SJSA1 (cell line): ENCODE data around the gene PI4K2A. TPM values are rescaled to one million over a fixed set of nuclear protein-coding genes. Genes with fewer than 3 reads are reported as not detected.

Experiments
- DNase-seq, 2 experiments: peaks; one replicate each; pipeline ENCODE4 v3.0.0-alpha.2; 2015 to 2020; ENCODE audit warnings: low spot score in 2 of 2, low read depth in 1 of 2
- H3K27ac ChIP-seq: fragments of 250-450 bp; sonication (Bioruptor Pico); 2 replicates; pipeline ENCODE4 v1.5.1; 2020; ENCODE audit warnings: mild to moderate bottlenecking, moderate library complexity
- H3K27me3 ChIP-seq: fragments of 250-450 bp; sonication (Bioruptor Pico); replicated peaks from 2 replicates; pipeline ENCODE4 v1.5.1; 2020; ENCODE audit warnings: mild to moderate bottlenecking, moderate library complexity
- H3K36me3 ChIP-seq: fragments of 250-450 bp; sonication (Bioruptor Pico); 2 replicates; pipeline ENCODE4 v1.5.1; 2020; ENCODE audit warnings: mild to moderate bottlenecking
- H3K4me1 ChIP-seq: fragments of 250-450 bp; sonication (Bioruptor Pico); replicated peaks from 2 replicates; pipeline ENCODE4 v1.6.1; 2021; ENCODE audit warnings: mild to moderate bottlenecking
- H3K4me3 ChIP-seq: fragments of 250-450 bp; sonication (Bioruptor Pico); 2 replicates; pipeline ENCODE4 v1.5.1; 2020; ENCODE audit warnings: mild to moderate bottlenecking
- H3K9me3 ChIP-seq: fragments of 250-450 bp; sonication (Bioruptor Pico); replicated peaks from 2 replicates; pipeline ENCODE4 v1.5.1; 2020; ENCODE audit warnings: mild to moderate bottlenecking
- total RNA-seq: library from RNA; depleted of rRNA; stranded (reverse); fragments of >200 nt; shearing (Covaris generic); gene quantifications from 2 replicates; pipeline ENCODE4 v1.2.3, GENCODE V29; 2014; rRNA removed

The PI4K2A gene
- total RNA-seq, 1 experiment from 2014 or later = 19.6 TPM

GRCh38 chr10:97724341-97724941 is 84.0 kb downstream of the PI4K2A start:
- Histone ChIP-seq H3K4me1 (no peaks in the 10 kb centered on the region), H3K27ac (no peak overlapping the region), H3K4me3 (no peak overlapping the region), H3K27me3 (no peaks in the 10 kb centered on the region), H3K36me3 (no peaks in the 10 kb centered on the region; the same call in 1 of the 2 replicates), H3K9me3 (no peaks in the 10 kb centered on the region)
- no peak for DNase-seq

Other genes starting within 250 kb of the PI4K2A start
- gene RRP12, start 239.3 kb upstream of the PI4K2A start, total RNA-seq = 25.1 and 26.4 TPM in 2 replicates
- gene PGAM1, start 214.5 kb upstream of the PI4K2A start, total RNA-seq = 475 and 591 TPM in 2 replicates
- gene EXOSC1, start 194.7 kb upstream of the PI4K2A start, total RNA-seq = 59.1 and 60.1 TPM in 2 replicates
- gene ZDHHC16, start 194.5 kb upstream of the PI4K2A start, total RNA-seq = 50.1 and 57.7 TPM in 2 replicates
- gene MMS19, start 142.2 kb upstream of the PI4K2A start, total RNA-seq = 60.5 and 71.3 TPM in 2 replicates
- 14.8 and 15.8 TPM in 2 replicates for gene UBTD1, start 141.7 kb upstream of the PI4K2A start, total RNA-seq
- 0.22 TPM in 1 of 2 replicates, not detected in the other for gene ANKRD2, start 67.9 kb upstream of the PI4K2A start, total RNA-seq
- 0.21 TPM in 1 of 2 replicates, not detected in the other for gene HOGA1, start 56.3 kb upstream of the PI4K2A start, total RNA-seq
- not detected in 2 replicates for gene C10orf62, start 51.0 kb upstream of the PI4K2A start, total RNA-seq
- gene MORN4, start 7.2 kb upstream of the PI4K2A start, total RNA-seq = 4.4 and 6.8 TPM in 2 replicates
- 4.3 and 8.6 TPM in 2 replicates for gene AVPI1, start 46.6 kb downstream of the PI4K2A start, total RNA-seq
- gene MARVELD1, start 73.1 kb downstream of the PI4K2A start, total RNA-seq = 30.7 and 36.5 TPM in 2 replicates
- gene ZFYVE27, start 96.5 kb downstream of the PI4K2A start, total RNA-seq = 20.8 and 20.9 TPM in 2 replicates
- not detected in 2 replicates for gene SFRP5, start 131.3 kb downstream of the PI4K2A start, total RNA-seq
- gene GOLGA7B, start 209.2 kb downstream of the PI4K2A start, total RNA-seq = 0.03 TPM in 1 of 2 replicates, not detected in the other